ENCODE measurements around the gene FAM50B. TPM values are rescaled to one million over a fixed set of nuclear protein-coding genes. Genes with fewer than 3 reads are reported as not detected.

The FAM50B gene
- total and polyA plus RNA-seq, 2 of the 13 experiments (the other 11 are each of a cell fraction or from before 2014, with no cell fraction given): 0.05 TPM; not detected in 1

DNA sequence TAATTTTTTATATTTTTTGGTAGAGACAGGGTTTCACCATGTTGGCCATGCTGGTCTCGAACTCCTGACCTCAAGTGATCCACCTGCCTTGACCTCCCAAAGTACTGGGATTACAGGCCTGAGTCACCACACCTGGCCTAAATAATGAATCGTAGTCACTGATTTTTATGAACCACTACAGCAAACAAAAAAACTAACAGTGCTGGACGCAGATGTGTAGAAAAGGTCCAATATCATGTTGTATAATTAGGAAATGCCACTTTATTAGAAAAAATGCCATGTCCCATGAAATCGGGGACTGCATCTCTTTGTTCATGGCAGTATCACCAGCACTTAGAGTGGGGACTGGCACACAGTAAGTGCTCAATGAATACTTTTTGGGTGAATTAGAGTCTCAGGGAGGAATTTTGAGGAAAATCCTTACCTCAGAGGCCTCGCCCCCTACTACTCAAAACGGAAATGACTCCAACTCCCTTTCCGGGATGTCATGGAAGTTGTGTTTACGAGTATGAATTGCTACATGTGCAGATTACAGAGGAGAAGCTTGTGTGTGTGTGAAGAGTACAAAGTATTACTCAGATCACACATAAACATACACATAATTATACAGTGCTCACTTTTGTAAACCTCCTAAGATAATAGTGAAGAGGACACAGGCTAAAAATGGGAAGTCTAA lies 43.6 kb upstream of the FAM50B start (continued):
- TF ChIP-seq, protein P1, sequence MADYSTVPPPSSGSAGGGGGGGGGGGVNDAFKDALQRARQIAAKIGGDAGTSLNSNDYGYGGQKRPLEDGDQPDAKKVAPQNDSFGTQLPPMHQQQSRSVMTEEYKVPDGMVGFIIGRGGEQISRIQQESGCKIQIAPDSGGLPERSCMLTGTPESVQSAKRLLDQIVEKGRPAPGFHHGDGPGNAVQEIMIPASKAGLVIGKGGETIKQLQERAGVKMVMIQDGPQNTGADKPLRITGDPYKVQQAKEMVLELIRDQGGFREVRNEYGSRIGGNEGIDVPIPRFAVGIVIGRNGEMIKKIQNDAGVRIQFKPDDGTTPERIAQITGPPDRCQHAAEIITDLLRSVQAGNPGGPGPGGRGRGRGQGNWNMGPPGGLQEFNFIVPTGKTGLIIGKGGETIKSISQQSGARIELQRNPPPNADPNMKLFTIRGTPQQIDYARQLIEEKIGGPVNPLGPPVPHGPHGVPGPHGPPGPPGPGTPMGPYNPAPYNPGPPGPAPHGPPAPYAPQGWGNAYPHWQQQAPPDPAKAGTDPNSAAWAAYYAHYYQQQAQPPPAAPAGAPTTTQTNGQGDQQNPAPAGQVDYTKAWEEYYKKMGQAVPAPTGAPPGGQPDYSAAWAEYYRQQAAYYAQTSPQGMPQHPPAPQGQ (CRISPR knock-in tag; IDR thresholded peaks at IDR 0.05; ENCODE audit: borderline replicate concordance): no peak
- TF ChIP-seq CAMTA2 (CRISPR knock-in tag; IDR thresholded peaks at IDR 0.05; ENCODE audit: borderline replicate concordance): no peak
- no peak; the same call in 1 of the 2 replicates for TF ChIP-seq EHMT2 (IDR thresholded peaks at IDR 0.05; ENCODE audit: borderline replicate concordance, low read depth, low read length)
- TF ChIP-seq AGO1 (IDR thresholded peaks at IDR 0.05; ENCODE audit: low read depth, low read length, poor library complexity, severe bottlenecking): no peak
- no peak for TF ChIP-seq ZNF850 (CRISPR knock-in tag; conservative IDR thresholded peaks at IDR 0.05)
- TF ChIP-seq ELF4 (CRISPR knock-in tag; IDR thresholded peaks at IDR 0.05; ENCODE audit: borderline replicate concordance): no peak
- no peak for TF ChIP-seq TCF12 (IDR thresholded peaks at IDR 0.05)
- no peak for TF ChIP-seq TCF12 (CRISPR knock-in tag; IDR thresholded peaks at IDR 0.05)
- TF ChIP-seq ZFYVE20 (CRISPR knock-in tag; IDR thresholded peaks at IDR 0.05; ENCODE audit: borderline replicate concordance, low read depth): no peak
- peak; percentile 64 for TF ChIP-seq BCL6 (CRISPR knock-in tag; IDR thresholded peaks at IDR 0.05)
- TF ChIP-seq, protein P2, sequence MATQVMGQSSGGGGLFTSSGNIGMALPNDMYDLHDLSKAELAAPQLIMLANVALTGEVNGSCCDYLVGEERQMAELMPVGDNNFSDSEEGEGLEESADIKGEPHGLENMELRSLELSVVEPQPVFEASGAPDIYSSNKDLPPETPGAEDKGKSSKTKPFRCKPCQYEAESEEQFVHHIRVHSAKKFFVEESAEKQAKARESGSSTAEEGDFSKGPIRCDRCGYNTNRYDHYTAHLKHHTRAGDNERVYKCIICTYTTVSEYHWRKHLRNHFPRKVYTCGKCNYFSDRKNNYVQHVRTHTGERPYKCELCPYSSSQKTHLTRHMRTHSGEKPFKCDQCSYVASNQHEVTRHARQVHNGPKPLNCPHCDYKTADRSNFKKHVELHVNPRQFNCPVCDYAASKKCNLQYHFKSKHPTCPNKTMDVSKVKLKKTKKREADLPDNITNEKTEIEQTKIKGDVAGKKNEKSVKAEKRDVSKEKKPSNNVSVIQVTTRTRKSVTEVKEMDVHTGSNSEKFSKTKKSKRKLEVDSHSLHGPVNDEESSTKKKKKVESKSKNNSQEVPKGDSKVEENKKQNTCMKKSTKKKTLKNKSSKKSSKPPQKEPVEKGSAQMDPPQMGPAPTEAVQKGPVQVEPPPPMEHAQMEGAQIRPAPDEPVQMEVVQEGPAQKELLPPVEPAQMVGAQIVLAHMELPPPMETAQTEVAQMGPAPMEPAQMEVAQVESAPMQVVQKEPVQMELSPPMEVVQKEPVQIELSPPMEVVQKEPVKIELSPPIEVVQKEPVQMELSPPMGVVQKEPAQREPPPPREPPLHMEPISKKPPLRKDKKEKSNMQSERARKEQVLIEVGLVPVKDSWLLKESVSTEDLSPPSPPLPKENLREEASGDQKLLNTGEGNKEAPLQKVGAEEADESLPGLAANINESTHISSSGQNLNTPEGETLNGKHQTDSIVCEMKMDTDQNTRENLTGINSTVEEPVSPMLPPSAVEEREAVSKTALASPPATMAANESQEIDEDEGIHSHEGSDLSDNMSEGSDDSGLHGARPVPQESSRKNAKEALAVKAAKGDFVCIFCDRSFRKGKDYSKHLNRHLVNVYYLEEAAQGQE (IDR thresholded peaks at IDR 0.05; ENCODE audit: borderline replicate concordance in 1 of 2, low read depth in 1 of 2, low read length in 2 of 2): no peak
- no peak for TF ChIP-seq XBP1 (CRISPR knock-in tag; IDR thresholded peaks at IDR 0.05)
- no peak for TF ChIP-seq ZNF24 (IDR thresholded peaks at IDR 0.05)
- no peak; the same call in 1 of the 2 replicates for TF ChIP-seq ZNF205 (CRISPR knock-in tag; IDR thresholded peaks at IDR 0.05)
- TF ChIP-seq, protein P3, sequence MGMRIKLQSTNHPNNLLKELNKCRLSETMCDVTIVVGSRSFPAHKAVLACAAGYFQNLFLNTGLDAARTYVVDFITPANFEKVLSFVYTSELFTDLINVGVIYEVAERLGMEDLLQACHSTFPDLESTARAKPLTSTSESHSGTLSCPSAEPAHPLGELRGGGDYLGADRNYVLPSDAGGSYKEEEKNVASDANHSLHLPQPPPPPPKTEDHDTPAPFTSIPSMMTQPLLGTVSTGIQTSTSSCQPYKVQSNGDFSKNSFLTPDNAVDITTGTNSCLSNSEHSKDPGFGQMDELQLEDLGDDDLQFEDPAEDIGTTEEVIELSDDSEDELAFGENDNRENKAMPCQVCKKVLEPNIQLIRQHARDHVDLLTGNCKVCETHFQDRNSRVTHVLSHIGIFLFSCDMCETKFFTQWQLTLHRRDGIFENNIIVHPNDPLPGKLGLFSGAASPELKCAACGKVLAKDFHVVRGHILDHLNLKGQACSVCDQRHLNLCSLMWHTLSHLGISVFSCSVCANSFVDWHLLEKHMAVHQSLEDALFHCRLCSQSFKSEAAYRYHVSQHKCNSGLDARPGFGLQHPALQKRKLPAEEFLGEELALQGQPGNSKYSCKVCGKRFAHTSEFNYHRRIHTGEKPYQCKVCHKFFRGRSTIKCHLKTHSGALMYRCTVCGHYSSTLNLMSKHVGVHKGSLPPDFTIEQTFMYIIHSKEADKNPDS (CRISPR knock-in tag; IDR thresholded peaks at IDR 0.05): peak; percentile 86; the same call in 1 of the 2 replicates
- no peak for TF ChIP-seq REL (CRISPR knock-in tag; conservative IDR thresholded peaks at IDR 0.05)
- no peak for TF ChIP-seq SRF (IDR thresholded peaks at IDR 0.05; ENCODE audit: low read depth, low read length)
- no peak for TF ChIP-seq KLF13 (CRISPR knock-in tag; IDR thresholded peaks at IDR 0.05)
- TF ChIP-seq, protein P4, sequence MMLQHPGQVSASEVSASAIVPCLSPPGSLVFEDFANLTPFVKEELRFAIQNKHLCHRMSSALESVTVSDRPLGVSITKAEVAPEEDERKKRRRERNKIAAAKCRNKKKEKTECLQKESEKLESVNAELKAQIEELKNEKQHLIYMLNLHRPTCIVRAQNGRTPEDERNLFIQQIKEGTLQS (CRISPR knock-in tag; IDR thresholded peaks at IDR 0.05): no peak
- TF ChIP-seq, protein P5, sequence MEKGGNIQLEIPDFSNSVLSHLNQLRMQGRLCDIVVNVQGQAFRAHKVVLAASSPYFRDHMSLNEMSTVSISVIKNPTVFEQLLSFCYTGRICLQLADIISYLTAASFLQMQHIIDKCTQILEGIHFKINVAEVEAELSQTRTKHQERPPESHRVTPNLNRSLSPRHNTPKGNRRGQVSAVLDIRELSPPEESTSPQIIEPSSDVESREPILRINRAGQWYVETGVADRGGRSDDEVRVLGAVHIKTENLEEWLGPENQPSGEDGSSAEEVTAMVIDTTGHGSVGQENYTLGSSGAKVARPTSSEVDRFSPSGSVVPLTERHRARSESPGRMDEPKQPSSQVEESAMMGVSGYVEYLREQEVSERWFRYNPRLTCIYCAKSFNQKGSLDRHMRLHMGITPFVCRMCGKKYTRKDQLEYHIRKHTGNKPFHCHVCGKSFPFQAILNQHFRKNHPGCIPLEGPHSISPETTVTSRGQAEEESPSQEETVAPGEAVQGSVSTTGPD (CRISPR knock-in tag; IDR thresholded peaks at IDR 0.05): no peak

All from HepG2 (cell line).